ENCODE measurements around the gene CD44. TPM values are rescaled to one million over a fixed set of nuclear protein-coding genes. Genes with fewer than 3 reads are reported as not detected.

The CD44 gene
- total and polyA plus RNA-seq, 5 donors from 2014 or later: 441 to 1,181 (median 497) TPM

DNA sequence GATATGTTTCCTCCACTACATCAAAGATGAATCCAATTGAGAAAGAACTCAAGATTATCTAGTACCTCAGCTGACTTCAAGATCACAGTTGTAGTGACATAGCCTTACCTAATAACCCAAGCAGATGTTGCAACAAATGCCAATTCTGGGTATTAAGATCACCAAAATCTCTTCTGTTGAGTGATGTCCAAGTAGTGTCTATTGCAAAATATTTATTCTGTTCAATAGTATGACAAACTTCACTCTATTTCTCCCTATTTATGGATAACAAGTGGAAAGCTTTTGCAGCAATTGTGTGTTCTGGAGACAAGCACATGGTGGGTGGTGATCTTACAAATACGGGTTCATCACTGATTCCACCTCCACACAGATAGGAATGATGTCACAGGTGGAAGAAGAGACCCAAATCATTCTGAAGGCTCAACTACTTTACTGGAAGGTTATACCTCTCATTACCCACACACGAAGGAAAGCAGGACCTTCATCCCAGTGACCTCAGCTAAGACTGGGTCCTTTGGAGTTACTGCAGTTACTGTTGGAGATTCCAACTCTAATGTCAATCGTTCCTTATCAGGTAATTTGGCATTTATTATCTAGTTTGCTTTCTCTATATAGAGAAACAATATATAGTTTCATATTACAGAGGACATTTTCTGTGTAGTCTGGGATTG, 72.0 kb downstream of the CD44 start:
- peaks cover 30% of the 10 kb centered on the region for H3K4me1 ChIP-seq (ENCODE audit: control insufficient read depth, insufficient read depth, low read length, poor library complexity, severe bottlenecking)
- Mint-ChIP-seq H3K36me3 (peaks cover 89% of the 10 kb centered on the region), H3K9me3 (peaks cover 0 to 20% (median 2%) of the 10 kb centered on the region in 7 donors), H3K27me3 (no peaks in the 10 kb centered on the region), H3K4me3 (peak overlapping the region in 2 of 4 donors; percentile 4 to 68), H3K4me1 (peaks cover 39 to 77% (median 63%) of the 10 kb centered on the region in 4 donors), H3K27ac (peak overlapping the region; percentile 14 to 94 (median 34))
- no peak for DNase-seq
- no peak overlapping the region for H3K4me3 ChIP-seq (ENCODE audit: low read depth, low read length)
- no peaks in the 10 kb centered on the region for H3K27me3 ChIP-seq (ENCODE audit: control insufficient read depth, insufficient read depth, low read length)
- peaks cover 92% of the 10 kb centered on the region for H3K36me3 ChIP-seq (ENCODE audit: control insufficient read depth, insufficient read depth, low read length)
- H3K9me3 ChIP-seq (ENCODE audit: control insufficient read depth in 2 of 2, low read length in 2 of 2): peaks cover 5 to 8% of the 10 kb centered on the region in 2 experiments
- ATAC-seq (ENCODE audit: low read depth in 2 of 2): no peak
- no peak overlapping the region for H3K27ac ChIP-seq (ENCODE audit: insufficient read depth, low read length, poor library complexity, severe bottlenecking)

DNA sequence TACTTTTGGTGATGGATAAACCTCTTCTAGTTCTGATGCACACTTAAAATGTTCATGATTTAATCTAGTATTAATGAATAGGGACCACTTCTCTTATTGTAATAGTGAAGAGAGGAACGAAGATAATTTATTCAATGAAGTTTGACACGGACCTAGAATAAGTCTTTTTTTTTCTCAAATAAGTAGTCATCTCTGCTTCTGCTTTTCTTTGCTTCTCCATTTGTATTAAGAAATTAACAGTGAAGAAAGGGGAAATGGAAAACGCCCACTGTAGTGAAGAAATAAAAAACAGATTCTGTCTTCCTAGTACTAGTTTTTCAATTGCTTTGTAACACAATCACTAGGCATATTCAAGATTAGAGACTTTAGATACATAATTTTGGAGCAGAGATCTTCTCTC, 73.0 kb downstream of the CD44 start:
- H3K27me3 Mint-ChIP-seq: no peaks in the 10 kb centered on the region
- ATAC-seq (ENCODE audit: low read depth in 2 of 2) (no peak), DNase-seq (no peak)
- Histone ChIP-seq H3K27ac (ENCODE audit: insufficient read depth, low read length, poor library complexity, severe bottlenecking) (no peak overlapping the region), H3K27me3 (ENCODE audit: control insufficient read depth, insufficient read depth, low read length) (no peaks in the 10 kb centered on the region), H3K9me3 (ENCODE audit: control insufficient read depth in 2 of 2, low read length in 2 of 2) (peaks cover 5 to 8% of the 10 kb centered on the region in 2 experiments), H3K4me1 (ENCODE audit: control insufficient read depth, insufficient read depth, low read length, poor library complexity, severe bottlenecking) (peaks cover 39% of the 10 kb centered on the region), H3K36me3 (ENCODE audit: control insufficient read depth, insufficient read depth, low read length) (peaks cover 93% of the 10 kb centered on the region), H3K4me3 (ENCODE audit: low read depth, low read length) (no peak overlapping the region)
- H3K27ac Mint-ChIP-seq: peak overlapping the region; percentile 32 to 60 (median 34)
- H3K9me3 Mint-ChIP-seq: peaks cover 0 to 20% (median 0%) of the 10 kb centered on the region in 7 donors
- H3K36me3 Mint-ChIP-seq: peaks cover 89% of the 10 kb centered on the region
- H3K4me1 Mint-ChIP-seq: peaks cover 43 to 78% (median 68%) of the 10 kb centered on the region in 4 donors
- peak overlapping the region in 1 of 4 donors; percentile 4 for H3K4me3 Mint-ChIP-seq

DNA sequence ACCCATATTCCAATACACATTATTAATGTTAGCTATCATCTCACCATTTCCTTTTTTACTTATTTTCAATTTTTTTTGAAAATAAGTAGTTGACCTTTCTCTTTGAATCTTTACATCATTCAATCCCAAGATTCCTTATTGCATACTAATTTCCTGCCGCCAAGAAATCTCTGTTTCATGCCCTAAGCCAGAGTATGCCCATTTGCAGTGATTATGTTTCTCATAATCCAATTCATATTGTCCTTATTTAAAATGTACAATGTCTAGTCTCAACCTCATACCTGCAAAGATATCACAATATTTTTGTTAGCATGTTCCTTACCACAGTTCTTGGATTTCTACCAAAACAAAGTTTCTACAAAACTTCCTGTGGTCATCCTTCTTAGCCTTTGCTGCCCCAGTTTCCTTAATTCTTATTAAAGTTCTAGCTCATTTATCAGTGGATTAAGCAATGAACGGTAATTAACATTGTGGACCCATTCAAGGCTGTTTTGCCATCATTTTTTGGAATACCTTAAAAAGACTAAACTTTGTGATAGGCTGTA, 75.3 kb downstream of the CD44 start:
- H3K27ac ChIP-seq (ENCODE audit: insufficient read depth, low read length, poor library complexity, severe bottlenecking): peak overlapping the region; percentile 37
- Mint-ChIP-seq H3K9me3 (peaks cover 0 to 13% (median 0%) of the 10 kb centered on the region in 7 donors), H3K27ac (peak overlapping the region; percentile 87 to 95 (median 90)), H3K4me1 (peaks cover 50 to 80% (median 65%) of the 10 kb centered on the region in 4 donors), H3K4me3 (peak overlapping the region in 3 of 4 donors; percentile 34 to 67 (median 43)), H3K36me3 (peaks cover 84% of the 10 kb centered on the region), H3K27me3 (no peaks in the 10 kb centered on the region)
- H3K27me3 ChIP-seq (ENCODE audit: control insufficient read depth, insufficient read depth, low read length): no peaks in the 10 kb centered on the region
- ATAC-seq (ENCODE audit: low read depth in 2 of 2): no peak
- peaks cover 46% of the 10 kb centered on the region for H3K4me1 ChIP-seq (ENCODE audit: control insufficient read depth, insufficient read depth, low read length, poor library complexity, severe bottlenecking)
- H3K9me3 ChIP-seq (ENCODE audit: control insufficient read depth in 2 of 2, low read length in 2 of 2): peaks cover 5 to 8% of the 10 kb centered on the region in 2 experiments
- H3K36me3 ChIP-seq (ENCODE audit: control insufficient read depth, insufficient read depth, low read length): peaks cover 89% of the 10 kb centered on the region
- peak overlapping the region; percentile 34 for H3K4me3 ChIP-seq (ENCODE audit: low read depth, low read length)
- no peak for DNase-seq

DNA sequence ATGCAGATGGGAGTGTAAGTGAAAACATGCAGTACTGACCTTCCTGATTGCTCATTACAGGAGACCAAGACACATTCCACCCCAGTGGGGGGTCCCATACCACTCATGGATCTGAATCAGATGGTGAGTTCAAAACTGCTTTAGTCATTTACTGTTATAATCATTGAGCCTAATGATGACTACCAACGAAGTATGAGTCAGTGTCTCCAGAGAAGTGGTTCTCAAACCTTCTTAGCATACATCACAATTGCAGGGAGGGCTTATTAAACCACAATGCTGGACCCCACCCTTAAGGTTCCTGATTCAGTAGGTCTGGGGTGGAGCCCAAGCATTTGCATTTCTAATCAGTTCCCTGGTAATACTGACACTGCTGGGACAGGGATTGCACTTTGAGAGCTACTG, 75.8 kb downstream of the CD44 start:
- Mint-ChIP-seq H3K4me1 (peaks cover 50 to 80% (median 65%) of the 10 kb centered on the region in 4 donors), H3K4me3 (peak overlapping the region in 3 of 4 donors; percentile 33 to 66 (median 61)), H3K36me3 (peaks cover 83% of the 10 kb centered on the region), H3K9me3 (peaks cover 0 to 9% (median 0%) of the 10 kb centered on the region in 7 donors), H3K27me3 (no peaks in the 10 kb centered on the region), H3K27ac (peak overlapping the region; percentile 87 to 95 (median 90))
- H3K27me3 ChIP-seq (ENCODE audit: control insufficient read depth, insufficient read depth, low read length): no peaks in the 10 kb centered on the region
- H3K9me3 ChIP-seq (ENCODE audit: control insufficient read depth in 2 of 2, low read length in 2 of 2): peaks cover 2 to 3% of the 10 kb centered on the region in 2 experiments
- peaks cover 46% of the 10 kb centered on the region for H3K4me1 ChIP-seq (ENCODE audit: control insufficient read depth, insufficient read depth, low read length, poor library complexity, severe bottlenecking)
- ATAC-seq (ENCODE audit: low read depth in 2 of 2) (peak; percentile 54 to 60), DNase-seq (peak in 1 of 3 donors; percentile 55)
- peak overlapping the region; percentile 34 for H3K4me3 ChIP-seq (ENCODE audit: low read depth, low read length)
- peak overlapping the region; percentile 37 for H3K27ac ChIP-seq (ENCODE audit: insufficient read depth, low read length, poor library complexity, severe bottlenecking)
- H3K36me3 ChIP-seq (ENCODE audit: control insufficient read depth, insufficient read depth, low read length): peaks cover 89% of the 10 kb centered on the region

DNA sequence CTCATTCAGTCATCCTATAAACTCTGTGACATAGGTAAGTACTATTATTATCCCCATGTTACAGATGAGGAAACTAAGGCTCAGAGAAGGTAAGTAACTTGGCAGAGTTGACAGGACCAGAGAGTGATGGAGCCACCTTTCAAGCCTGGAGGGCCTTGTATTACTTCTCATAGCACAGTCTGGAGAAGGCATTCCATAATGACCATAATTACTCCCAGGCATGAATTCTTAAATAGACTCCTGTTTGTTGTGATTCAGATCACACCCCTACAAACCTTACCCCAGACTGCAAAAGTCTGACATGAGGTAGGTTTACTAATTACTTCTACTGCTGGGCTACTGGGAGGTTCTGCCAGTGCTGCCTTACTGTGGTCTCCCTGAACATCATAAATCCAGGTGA, 77.0 kb downstream of the CD44 start:
- H3K27me3 ChIP-seq (ENCODE audit: control insufficient read depth, insufficient read depth, low read length): no peaks in the 10 kb centered on the region
- peak overlapping the region; percentile 8 for H3K27ac ChIP-seq (ENCODE audit: insufficient read depth, low read length, poor library complexity, severe bottlenecking)
- Mint-ChIP-seq H3K4me3 (peak overlapping the region in 3 of 4 donors; percentile 9 to 66 (median 61)), H3K9me3 (no peaks in the 10 kb centered on the region), H3K36me3 (peaks cover 78% of the 10 kb centered on the region), H3K4me1 (peaks cover 42 to 70% (median 56%) of the 10 kb centered on the region in 4 donors), H3K27ac (peak overlapping the region; percentile 57 to 95 (median 91)), H3K27me3 (no peaks in the 10 kb centered on the region)
- DNase-seq (no peak), ATAC-seq (ENCODE audit: low read depth in 2 of 2) (no peak)
- no peaks in the 10 kb centered on the region for H3K9me3 ChIP-seq (ENCODE audit: control insufficient read depth in 2 of 2, low read length in 2 of 2)
- peaks cover 46% of the 10 kb centered on the region for H3K4me1 ChIP-seq (ENCODE audit: control insufficient read depth, insufficient read depth, low read length, poor library complexity, severe bottlenecking)
- peak overlapping the region; percentile 17 for H3K4me3 ChIP-seq (ENCODE audit: low read depth, low read length)
- H3K36me3 ChIP-seq (ENCODE audit: control insufficient read depth, insufficient read depth, low read length): peaks cover 89% of the 10 kb centered on the region

DNA sequence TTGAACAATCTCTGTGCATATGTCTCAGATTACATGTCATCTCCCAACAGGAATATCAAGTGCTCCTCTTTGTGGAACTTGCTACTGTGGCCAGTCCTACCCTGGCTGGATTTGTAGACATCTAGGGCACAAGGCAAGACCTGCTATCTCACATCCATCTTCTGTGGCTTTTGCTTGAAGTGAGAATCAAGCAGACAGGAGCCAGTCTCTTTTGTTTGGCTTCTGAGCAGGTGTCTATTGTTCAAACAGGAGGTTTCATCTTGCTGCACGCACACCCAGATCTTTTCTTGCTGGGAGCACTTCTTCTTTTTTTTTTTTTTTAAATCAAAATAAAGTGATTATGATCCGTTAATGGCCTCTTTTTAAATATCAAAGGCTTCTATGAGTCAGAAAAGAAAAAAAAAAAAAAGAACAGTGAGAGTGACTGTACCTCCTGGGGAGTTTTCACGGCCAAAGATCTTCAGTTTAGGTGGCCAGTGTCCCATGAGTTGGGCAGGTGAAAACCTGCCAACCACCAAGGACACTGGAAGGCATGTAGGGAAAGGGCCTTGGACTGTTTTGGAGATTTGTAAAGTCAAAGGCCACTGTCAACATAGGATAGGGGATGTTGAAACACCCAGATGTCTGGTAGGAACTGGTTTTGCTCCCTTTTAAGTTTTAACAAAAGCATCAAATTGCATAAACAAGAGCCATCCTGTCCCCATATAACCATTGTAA, 78.1 kb downstream of the CD44 start:
- peak; percentile 72 to 73 for ATAC-seq (ENCODE audit: low read depth in 2 of 2)
- H3K4me3 ChIP-seq (ENCODE audit: low read depth, low read length): peak overlapping the region; percentile 17
- H3K27ac ChIP-seq (ENCODE audit: insufficient read depth, low read length, poor library complexity, severe bottlenecking): peak overlapping the region; percentile 77
- Mint-ChIP-seq H3K27ac (peak overlapping the region; percentile 91 to 96 (median 95)), H3K27me3 (no peaks in the 10 kb centered on the region), H3K4me1 (peaks cover 31 to 60% (median 48%) of the 10 kb centered on the region in 4 donors), H3K36me3 (peaks cover 76% of the 10 kb centered on the region), H3K4me3 (peak overlapping the region; percentile 17 to 74 (median 50)), H3K9me3 (peaks cover 0 to 2% (median 0%) of the 10 kb centered on the region in 7 donors)
- peaks cover 90% of the 10 kb centered on the region for H3K36me3 ChIP-seq (ENCODE audit: control insufficient read depth, insufficient read depth, low read length)
- H3K27me3 ChIP-seq (ENCODE audit: control insufficient read depth, insufficient read depth, low read length): no peaks in the 10 kb centered on the region
- no peaks in the 10 kb centered on the region for H3K9me3 ChIP-seq (ENCODE audit: control insufficient read depth in 2 of 2, low read length in 2 of 2)
- DNase-seq: peak; percentile 30 to 81 (median 67)
- H3K4me1 ChIP-seq (ENCODE audit: control insufficient read depth, insufficient read depth, low read length, poor library complexity, severe bottlenecking): peaks cover 46% of the 10 kb centered on the region

DNA sequence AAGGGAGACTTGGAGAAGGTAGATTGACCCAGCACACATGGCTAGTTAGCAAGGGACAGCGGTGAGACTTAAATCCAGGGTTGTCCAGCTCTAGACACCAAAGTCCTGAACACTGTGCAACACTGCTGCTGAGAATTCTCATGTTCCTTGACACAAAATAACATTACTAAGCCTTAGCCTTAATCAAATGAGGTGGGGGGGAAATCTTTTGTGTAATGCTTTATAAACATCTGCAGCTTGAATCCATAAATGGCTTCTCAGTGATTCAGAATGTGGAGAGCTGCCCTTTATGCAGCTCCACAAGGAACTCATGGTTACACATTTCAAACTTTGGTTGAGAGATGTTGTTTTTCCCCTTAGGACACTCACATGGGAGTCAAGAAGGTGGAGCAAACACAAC, 80.0 kb downstream of the CD44 start:
- no peaks in the 10 kb centered on the region for H3K9me3 ChIP-seq (ENCODE audit: control insufficient read depth in 2 of 2, low read length in 2 of 2)
- Mint-ChIP-seq H3K36me3 (peaks cover 73% of the 10 kb centered on the region), H3K4me1 (peaks cover 22 to 49% (median 38%) of the 10 kb centered on the region in 4 donors), H3K4me3 (no peak overlapping the region), H3K27ac (peak overlapping the region; percentile 26 to 59 (median 30)), H3K9me3 (peaks cover 0 to 2% (median 0%) of the 10 kb centered on the region in 7 donors), H3K27me3 (no peaks in the 10 kb centered on the region)
- no peak overlapping the region for H3K4me3 ChIP-seq (ENCODE audit: low read depth, low read length)
- H3K4me1 ChIP-seq (ENCODE audit: control insufficient read depth, insufficient read depth, low read length, poor library complexity, severe bottlenecking): peaks cover 37% of the 10 kb centered on the region
- ATAC-seq (ENCODE audit: low read depth in 2 of 2): no peak
- no peak for DNase-seq
- no peaks in the 10 kb centered on the region for H3K27me3 ChIP-seq (ENCODE audit: control insufficient read depth, insufficient read depth, low read length)
- H3K27ac ChIP-seq (ENCODE audit: insufficient read depth, low read length, poor library complexity, severe bottlenecking): no peak overlapping the region
- H3K36me3 ChIP-seq (ENCODE audit: control insufficient read depth, insufficient read depth, low read length): peaks cover 92% of the 10 kb centered on the region

Data from CD4-positive, CD25-positive, alpha-beta regulatory T cell (primary cell).